ENCODE measurements around the gene C4orf17. TPM values are rescaled to one million over a fixed set of nuclear protein-coding genes. Genes with fewer than 3 reads are reported as not detected.
"Not testable (repeated sequence)": the region's sequence is repeated elsewhere in the genome, so short reads cannot be mapped to it uniquely, and the experiment has no call there.

Gene C4orf17
- total RNA-seq, 2 experiments from 2014 or later, result not detected

DNA sequence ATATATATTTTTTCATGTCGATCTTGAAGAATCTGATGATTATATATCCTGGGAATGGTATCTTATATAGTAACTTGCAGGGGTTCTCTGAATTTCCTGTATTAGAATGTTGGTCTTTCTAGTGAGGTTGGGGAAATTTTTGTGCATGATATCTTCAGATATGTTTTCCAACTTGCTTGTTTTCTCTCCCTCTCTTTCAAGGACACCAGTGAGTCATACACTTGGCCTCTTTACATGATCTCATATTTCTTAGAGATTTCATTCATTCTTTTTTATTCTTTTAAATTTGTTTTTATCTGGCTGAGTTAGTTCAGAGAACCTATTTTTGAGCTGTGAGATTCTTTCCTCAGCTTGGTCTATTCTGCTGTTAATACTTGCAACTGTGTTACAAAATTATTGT lies 27.2 kb upstream of the C4orf17 start:
- H3K27ac ChIP-seq (ENCODE audit: low read depth in 1 of 2, low read length in 2 of 2), result no peak overlapping the region
- ChIA-PET POLR2A (no interaction called here), CTCF (no interaction called here)
- H3K36me3 ChIP-seq (ENCODE audit: insufficient read depth, low read length), result no peaks in the 10 kb centered on the region
- no peaks in the 10 kb centered on the region for H3K4me1 ChIP-seq (ENCODE audit: insufficient read depth, low read length)
- DNase-seq, result no peak
- H3K9me3 Mint-ChIP-seq, result peaks cover 16% of the 10 kb centered on the region
- no peaks in the 10 kb centered on the region for H3K4me1 Mint-ChIP-seq (ENCODE audit: low read depth)
- no peaks in the 10 kb centered on the region for H3K27me3 ChIP-seq (ENCODE audit: control insufficient read depth in 1 of 2, insufficient read depth in 2 of 2, low read length in 2 of 2)
- no peak overlapping the region for H3K4me3 ChIP-seq (ENCODE audit: low read length)
- H3K36me3 Mint-ChIP-seq (ENCODE audit: low read depth), result peaks cover 18% of the 10 kb centered on the region
- intact Hi-C loops (cut with DNase I, micrococcal nuclease), result no loop called here
- TF ChIP-seq, protein P1, sequence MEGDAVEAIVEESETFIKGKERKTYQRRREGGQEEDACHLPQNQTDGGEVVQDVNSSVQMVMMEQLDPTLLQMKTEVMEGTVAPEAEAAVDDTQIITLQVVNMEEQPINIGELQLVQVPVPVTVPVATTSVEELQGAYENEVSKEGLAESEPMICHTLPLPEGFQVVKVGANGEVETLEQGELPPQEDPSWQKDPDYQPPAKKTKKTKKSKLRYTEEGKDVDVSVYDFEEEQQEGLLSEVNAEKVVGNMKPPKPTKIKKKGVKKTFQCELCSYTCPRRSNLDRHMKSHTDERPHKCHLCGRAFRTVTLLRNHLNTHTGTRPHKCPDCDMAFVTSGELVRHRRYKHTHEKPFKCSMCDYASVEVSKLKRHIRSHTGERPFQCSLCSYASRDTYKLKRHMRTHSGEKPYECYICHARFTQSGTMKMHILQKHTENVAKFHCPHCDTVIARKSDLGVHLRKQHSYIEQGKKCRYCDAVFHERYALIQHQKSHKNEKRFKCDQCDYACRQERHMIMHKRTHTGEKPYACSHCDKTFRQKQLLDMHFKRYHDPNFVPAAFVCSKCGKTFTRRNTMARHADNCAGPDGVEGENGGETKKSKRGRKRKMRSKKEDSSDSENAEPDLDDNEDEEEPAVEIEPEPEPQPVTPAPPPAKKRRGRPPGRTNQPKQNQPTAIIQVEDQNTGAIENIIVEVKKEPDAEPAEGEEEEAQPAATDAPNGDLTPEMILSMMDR (IDR thresholded peaks at IDR 0.05), result no peak
- ATAC-seq (ENCODE audit: poor library complexity), result no peak
- H3K9me3 ChIP-seq (ENCODE audit: control insufficient read depth in 1 of 2, insufficient read depth in 1 of 2, low read length in 2 of 2), result peaks cover 8 to 30% of the 10 kb centered on the region in 2 experiments
- H3K4me3 Mint-ChIP-seq, result no peak overlapping the region
- no peaks in the 10 kb centered on the region for H3K27me3 Mint-ChIP-seq
- H3K27ac Mint-ChIP-seq, result no peak overlapping the region

DNA sequence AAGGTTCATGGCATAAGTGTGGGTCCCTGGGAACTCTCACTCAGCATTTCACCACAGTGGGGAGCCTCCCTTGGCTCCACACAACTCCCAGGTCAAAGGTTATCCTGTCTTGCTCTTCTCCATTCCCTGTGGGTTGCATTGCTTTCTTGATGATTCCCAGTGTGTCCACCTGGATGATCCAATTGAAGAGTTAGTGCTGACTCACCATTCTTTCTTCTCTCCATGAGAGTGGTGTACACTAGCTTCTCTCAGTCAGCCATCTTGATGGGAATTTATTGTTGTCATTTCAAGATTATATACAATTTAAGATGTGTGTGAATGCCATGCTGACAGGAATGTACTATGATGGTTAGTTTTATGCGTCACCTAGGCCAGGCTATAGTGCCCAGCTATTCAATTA lies 25.6 kb upstream of the C4orf17 start:
- Histone ChIP-seq H3K27me3 (ENCODE audit: control insufficient read depth in 1 of 2, insufficient read depth in 2 of 2, low read length in 2 of 2) (no peaks in the 10 kb centered on the region), H3K36me3 (ENCODE audit: insufficient read depth, low read length) (no peaks in the 10 kb centered on the region), H3K27ac (ENCODE audit: low read depth in 1 of 2, low read length in 2 of 2) (no peak overlapping the region), H3K9me3 (ENCODE audit: control insufficient read depth in 1 of 2, insufficient read depth in 1 of 2, low read length in 2 of 2) (peaks cover 8 to 30% of the 10 kb centered on the region in 2 experiments), H3K4me3 (ENCODE audit: low read length) (no peak overlapping the region), H3K4me1 (ENCODE audit: insufficient read depth, low read length) (no peaks in the 10 kb centered on the region)
- TF ChIP-seq, protein P1 (IDR thresholded peaks at IDR 0.05), result no peak
- ATAC-seq (ENCODE audit: poor library complexity) (no peak), DNase-seq (no peak)
- Mint-ChIP-seq H3K36me3 (ENCODE audit: low read depth) (peaks cover 18% of the 10 kb centered on the region), H3K9me3 (peaks cover 20% of the 10 kb centered on the region), H3K4me1 (ENCODE audit: low read depth) (no peaks in the 10 kb centered on the region), H3K4me3 (no peak overlapping the region), H3K27me3 (peaks cover 5% of the 10 kb centered on the region), H3K27ac (no peak overlapping the region)
- intact Hi-C loops (cut with DNase I, micrococcal nuclease), result no loop called here
- CTCF ChIA-PET, result no interaction called here
- POLR2A ChIA-PET, result no interaction called here

DNA sequence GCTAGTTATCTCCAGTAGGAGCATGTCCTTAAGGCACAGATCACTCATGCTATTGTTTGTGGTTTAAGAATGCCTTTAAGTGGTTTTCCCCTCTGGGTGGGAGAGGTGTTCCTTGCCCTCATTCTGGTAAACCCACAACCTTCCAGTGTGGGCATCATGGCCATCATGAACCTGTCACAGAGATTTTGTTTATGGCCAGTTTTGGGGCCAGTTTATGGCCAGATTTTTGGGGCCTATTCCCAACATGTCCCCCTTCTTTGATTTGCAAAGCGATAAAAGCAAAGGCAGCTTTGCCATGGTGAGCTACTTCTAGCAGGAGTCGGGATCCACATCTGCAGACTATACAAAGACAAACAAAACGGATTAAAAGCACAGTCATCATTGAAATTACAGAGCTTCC lies 24.2 kb upstream of the C4orf17 start:
- H3K4me3 ChIP-seq (ENCODE audit: low read length); DNase-seq; H3K27me3 Mint-ChIP-seq; H3K36me3 ChIP-seq (ENCODE audit: insufficient read depth, low read length); CTCF ChIA-PET; H3K27ac ChIP-seq (ENCODE audit: low read depth in 1 of 2, low read length in 2 of 2); H3K27me3 ChIP-seq (ENCODE audit: control insufficient read depth in 1 of 2, insufficient read depth in 2 of 2, low read length in 2 of 2); H3K4me1 ChIP-seq (ENCODE audit: insufficient read depth, low read length); H3K4me3 Mint-ChIP-seq; ATAC-seq (ENCODE audit: poor library complexity); H3K27ac Mint-ChIP-seq; H3K4me1 Mint-ChIP-seq (ENCODE audit: low read depth); intact Hi-C loops (cut with DNase I, micrococcal nuclease); POLR2A ChIA-PET: not testable (repeated sequence)
- peaks cover 18% of the 10 kb centered on the region for H3K36me3 Mint-ChIP-seq (ENCODE audit: low read depth)
- peaks cover 20% of the 10 kb centered on the region for H3K9me3 Mint-ChIP-seq
- peaks cover 8 to 30% of the 10 kb centered on the region in 2 experiments for H3K9me3 ChIP-seq (ENCODE audit: control insufficient read depth in 1 of 2, insufficient read depth in 1 of 2, low read length in 2 of 2)

DNA sequence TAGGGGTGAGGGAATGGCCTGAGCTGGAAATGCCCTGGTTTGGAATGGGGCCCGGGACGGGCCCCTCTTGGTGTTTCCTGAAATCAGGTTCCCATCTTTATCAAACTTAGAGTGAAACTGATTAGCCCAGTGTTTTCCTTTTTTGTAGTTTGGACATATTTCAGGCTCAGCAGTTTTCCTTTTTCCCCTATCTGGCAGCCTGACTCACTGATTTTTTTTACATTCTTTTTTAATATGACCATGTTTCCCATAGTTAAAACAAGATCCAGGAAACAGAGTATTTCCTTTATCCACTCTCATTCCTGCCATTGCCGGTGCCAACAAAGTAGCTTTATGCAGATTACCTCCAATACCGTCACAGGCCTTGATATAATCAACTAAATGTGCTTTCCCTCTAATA lies 20.5 kb upstream of the C4orf17 start:
- H3K27me3 Mint-ChIP-seq, result peaks cover 5% of the 10 kb centered on the region
- H3K9me3 Mint-ChIP-seq, result peaks cover 20% of the 10 kb centered on the region
- no peak overlapping the region for H3K4me3 Mint-ChIP-seq
- H3K36me3 Mint-ChIP-seq (ENCODE audit: low read depth), result peaks cover 13% of the 10 kb centered on the region
- ATAC-seq (ENCODE audit: poor library complexity) (no peak), DNase-seq (no peak)
- intact Hi-C loops (cut with DNase I, micrococcal nuclease), result no loop called here
- Histone ChIP-seq H3K27ac (ENCODE audit: low read depth in 1 of 2, low read length in 2 of 2) (no peak overlapping the region), H3K27me3 (ENCODE audit: control insufficient read depth in 1 of 2, insufficient read depth in 2 of 2, low read length in 2 of 2) (no peaks in the 10 kb centered on the region), H3K9me3 (ENCODE audit: control insufficient read depth in 1 of 2, insufficient read depth in 1 of 2, low read length in 2 of 2) (peaks cover 14 to 23% of the 10 kb centered on the region in 2 experiments), H3K36me3 (ENCODE audit: insufficient read depth, low read length) (no peaks in the 10 kb centered on the region), H3K4me3 (ENCODE audit: low read length) (no peak overlapping the region), H3K4me1 (ENCODE audit: insufficient read depth, low read length) (no peaks in the 10 kb centered on the region)
- TF ChIP-seq, protein P1 (IDR thresholded peaks at IDR 0.05), result no peak
- H3K4me1 Mint-ChIP-seq (ENCODE audit: low read depth), result no peaks in the 10 kb centered on the region
- H3K27ac Mint-ChIP-seq, result no peak overlapping the region
- CTCF ChIA-PET, result no interaction called here
- POLR2A ChIA-PET, result no interaction called here
